Activated CD4-positive, alpha-beta T cell treated with anti-CD3 and anti-CD28 coated beads, Interleukin-2, amount 50 U/mL, for 4 hours (primary cell): ENCODE results near the gene CWC25.
"Not testable (repeated sequence)": the region's sequence is repeated elsewhere in the genome, so short reads cannot be mapped to it uniquely, and the experiment has no call there.

Source experiments
- DNase-seq, 2 experiments: peaks; one replicate each; pipeline ENCODE4 v3.0.0-alpha.2; 2020

Gene CWC25

GRCh38 chr17:38852771-38853291 is 27.7 kb upstream of the CWC25 start:
- DNase-seq: no peak

- DNase-seq: no peak
These were observed 26.3 kb upstream of the CWC25 start for GRCh38 chr17:38851434-38851833.

- DNase-seq: no peak
These were observed 25.3 kb upstream of the CWC25 start for GRCh38 chr17:38850374-38850773.

GRCh38 chr17:38848939-38849605 is 24.0 kb upstream of the CWC25 start:
- DNase-seq: no peak

- DNase-seq: no peak
These were observed 23.4 kb upstream of the CWC25 start for GRCh38 chr17:38848557-38848891.

- DNase-seq: no peak
These were observed 19.2 kb upstream of the CWC25 start for GRCh38 chr17:38844261-38844757.

- no peak for DNase-seq
These were observed 684 bp upstream of the CWC25 start for GRCh38 chr17:38825762-38826247.

GRCh38 chr17:38815576-38816193 is 9.4 kb downstream of the CWC25 start:
- DNase-seq: no peak

GRCh38 chr17:38809828-38810227 is 15.3 kb downstream of the CWC25 start:
- DNase-seq: no peak

GRCh38 chr17:38800237-38800760 is 24.8 kb downstream of the CWC25 start:
- DNase-seq: no peak

GRCh38 chr17:38799501-38800236 is 25.5 kb downstream of the CWC25 start, which contains the start of gene PIP4K2B:
PIP4K2B (minus strand) TSS chr17:38799556; CDS start chr17:38799424, 132 bp downstream.
- DNase-seq: peak; percentile 72 to 75

- peak in 1 of 2 experiments; percentile 28 for DNase-seq
These were observed 26.3 kb downstream of the CWC25 start for GRCh38 chr17:38798614-38799500.

- no peak for DNase-seq
These were observed 27.3 kb downstream of the CWC25 start for GRCh38 chr17:38797828-38798227.

- no peak for DNase-seq
These were observed 28.0 kb downstream of the CWC25 start for GRCh38 chr17:38797158-38797490.

- no peak for DNase-seq
These were observed 28.5 kb downstream of the CWC25 start for GRCh38 chr17:38796451-38797157.

- no peak for DNase-seq
These were observed 30.9 kb downstream of the CWC25 start for GRCh38 chr17:38794221-38794620.

- no peak for DNase-seq
These were observed 34.0 kb downstream of the CWC25 start for GRCh38 chr17:38791162-38791561.

GRCh38 chr17:38790148-38790707 is 34.9 kb downstream of the CWC25 start:
- DNase-seq: not testable (repeated sequence)

GRCh38 chr17:38789185-38789584 is 35.9 kb downstream of the CWC25 start:
- DNase-seq: no peak

GRCh38 chr17:38787999-38788398 is 37.1 kb downstream of the CWC25 start:
- not testable (repeated sequence) for DNase-seq

- DNase-seq: no peak
These were observed 38.7 kb downstream of the CWC25 start for GRCh38 chr17:38786372-38786771.
